ENCODE measurements around the gene PHLPP1.

PHLPP1 gene

GRCh38 chr18:62842898-62843297 is 127.6 kb downstream of the PHLPP1 start:
- no peak for TF ChIP-seq BACH2 (CRISPR knock-in tag; IDR thresholded peaks at IDR 0.05; ENCODE audit: borderline replicate concordance)
- TF ChIP-seq GLIS3 (CRISPR knock-in tag; IDR thresholded peaks at IDR 0.05) = no peak
- TF ChIP-seq TOX (CRISPR knock-in tag; IDR thresholded peaks at IDR 0.05; ENCODE audit: borderline replicate concordance) = no peak
- no peak for TF ChIP-seq TSHZ2 (CRISPR knock-in tag; IDR thresholded peaks at IDR 0.05)
- ATAC-seq = no peak

GRCh38 chr18:62844850-62845643 is 129.7 kb downstream of the PHLPP1 start:
- no peak for TF ChIP-seq CREB5 (CRISPR knock-in tag; IDR thresholded peaks at IDR 0.05; ENCODE audit: low read depth)
- TF ChIP-seq CSDC2 (CRISPR knock-in tag; IDR thresholded peaks at IDR 0.05) = no peak
- no peak for TF ChIP-seq SNAI2 (CRISPR knock-in tag; IDR thresholded peaks at IDR 0.05)
- TF ChIP-seq ZC3H10 (CRISPR knock-in tag; IDR thresholded peaks at IDR 0.05) = no peak
- TF ChIP-seq ZNF70 (CRISPR knock-in tag; IDR thresholded peaks at IDR 0.05) = no peak
- TF ChIP-seq TCF4 (CRISPR knock-in tag; IDR thresholded peaks at IDR 0.05; ENCODE audit: borderline replicate concordance) = no peak
- no peak for TF ChIP-seq ESRRG (CRISPR knock-in tag; IDR thresholded peaks at IDR 0.05)
- no peak for TF ChIP-seq PPARA (CRISPR knock-in tag; IDR thresholded peaks at IDR 0.05; ENCODE audit: borderline replicate concordance)
- no peak for TF ChIP-seq ZNF565 (CRISPR knock-in tag; conservative IDR thresholded peaks at IDR 0.05; ENCODE audit: low read depth)
- TF ChIP-seq PATZ1 (CRISPR knock-in tag; IDR thresholded peaks at IDR 0.05; ENCODE audit: borderline replicate concordance) = no peak
- TF ChIP-seq OSR1 (CRISPR knock-in tag; IDR thresholded peaks at IDR 0.05) = no peak
- TF ChIP-seq ZNF8 (CRISPR knock-in tag; IDR thresholded peaks at IDR 0.05) = no peak
- no peak for TF ChIP-seq BACH2 (CRISPR knock-in tag; IDR thresholded peaks at IDR 0.05; ENCODE audit: borderline replicate concordance)
- no peak for TF ChIP-seq TOX (CRISPR knock-in tag; IDR thresholded peaks at IDR 0.05; ENCODE audit: borderline replicate concordance)
- no peak for TF ChIP-seq ARNTL (CRISPR knock-in tag; IDR thresholded peaks at IDR 0.05; ENCODE audit: borderline replicate concordance, low read depth)
- TF ChIP-seq GLIS3 (CRISPR knock-in tag; IDR thresholded peaks at IDR 0.05) = no peak
- no peak for ATAC-seq

- TF ChIP-seq ARNTL (CRISPR knock-in tag; IDR thresholded peaks at IDR 0.05; ENCODE audit: borderline replicate concordance, low read depth) (no peak), POU6F1 (CRISPR knock-in tag; IDR thresholded peaks at IDR 0.05; ENCODE audit: borderline replicate concordance, low read depth) (no peak), BACH2 (CRISPR knock-in tag; IDR thresholded peaks at IDR 0.05; ENCODE audit: borderline replicate concordance) (no peak), ESRRG (CRISPR knock-in tag; IDR thresholded peaks at IDR 0.05) (no peak), SNAI2 (CRISPR knock-in tag; IDR thresholded peaks at IDR 0.05) (no peak), TCF4 (CRISPR knock-in tag; IDR thresholded peaks at IDR 0.05; ENCODE audit: borderline replicate concordance) (no peak), GLIS3 (CRISPR knock-in tag; IDR thresholded peaks at IDR 0.05) (no peak), ZC3H10 (CRISPR knock-in tag; IDR thresholded peaks at IDR 0.05) (no peak), CREB5 (CRISPR knock-in tag; IDR thresholded peaks at IDR 0.05; ENCODE audit: low read depth) (no peak), ISL1 (CRISPR knock-in tag; IDR thresholded peaks at IDR 0.05) (no peak), CSDC2 (CRISPR knock-in tag; IDR thresholded peaks at IDR 0.05) (no peak), ZNF8 (CRISPR knock-in tag; IDR thresholded peaks at IDR 0.05) (no peak)
- no peak for ATAC-seq
Measured at GRCh38 chr18:62846313-62846712, 131.0 kb downstream of the PHLPP1 start.

Measured in SK-N-SH treated with all-trans-retinoic acid at 6 μM for 48 hours (cell line).